Activated naive CD4-positive, alpha-beta T cell treated with anti-CD3 and anti-CD28 coated beads, Interleukin-2, amount 10 ng/mL, durations not matched to agents 7 days and 5 days (primary cell): Measurements from ENCODE around the gene CPEB3.

Experiments
- CTCF ChIA-PET: fragments of 350-600 bp; sonication (Branson Sonifier 250); formaldehyde crosslinking; loops from one replicate; lab custom pipeline; 2021; ENCODE audit warnings: antibody characterized with exemption; lab: Charles Lee
- DNase-seq: peaks from one replicate; pipeline ENCODE4 v3.0.0-alpha.2; 2020
- H3K27ac Mint-ChIP-seq: one replicate; pipeline ENCODE4 v1.8.0; 2021; ENCODE audit warnings: mild to moderate bottlenecking, moderate library complexity, mixed read lengths
- H3K27me3 Mint-ChIP-seq: one replicate; pipeline ENCODE4 v1.8.0; 2021; ENCODE audit warnings: mild to moderate bottlenecking, mixed read lengths
- H3K36me3 Mint-ChIP-seq: one replicate; pipeline ENCODE4 v1.8.0; 2021; ENCODE audit warnings: mixed read lengths
- H3K4me1 Mint-ChIP-seq: one replicate; pipeline ENCODE4 v1.8.0; 2021; ENCODE audit warnings: mixed read lengths
- H3K4me3 Mint-ChIP-seq: one replicate; pipeline ENCODE4 v1.8.0; 2021; ENCODE audit warnings: mild to moderate bottlenecking, moderate library complexity, mixed read lengths
- H3K9me3 Mint-ChIP-seq: one replicate; pipeline ENCODE4 v1.8.0; 2021; ENCODE audit warnings: mixed read lengths

The CPEB3 gene

GRCh38 chr10:92291921-92292845, 1.3 kb upstream of the CPEB3 start:
- peak; percentile 73 for DNase-seq
- H3K36me3 Mint-ChIP-seq, result peaks cover 20% of the 10 kb centered on the region
- H3K9me3 Mint-ChIP-seq, result no peaks in the 10 kb centered on the region
- peak overlapping the region; percentile 83 for H3K27ac Mint-ChIP-seq
- H3K27me3 Mint-ChIP-seq, result peaks cover 4% of the 10 kb centered on the region
- CTCF ChIA-PET, result interaction anchor here (1.0 to 5.9 kb wide), 3 partner anchors 9 to 204 kb away, joined by 4 to 44 read pairs (median 4); no protein-coding TSS in a partner anchor
- H3K4me3 Mint-ChIP-seq, result peak overlapping the region; percentile 95
- peaks cover 30% of the 10 kb centered on the region for H3K4me1 Mint-ChIP-seq

GRCh38 chr10:92291616-92291865, 663 bp upstream of the CPEB3 start:
- H3K27me3 Mint-ChIP-seq, result peaks cover 4% of the 10 kb centered on the region
- H3K27ac Mint-ChIP-seq, result peak overlapping the region; percentile 83

GRCh38 chr10:92290076-92290836, 622 bp downstream of the CPEB3 start:
- Mint-ChIP-seq H3K4me3 (peak overlapping the region; percentile 95), H3K27me3 (peaks cover 4% of the 10 kb centered on the region), H3K9me3 (no peaks in the 10 kb centered on the region), H3K4me1 (peaks cover 34% of the 10 kb centered on the region), H3K36me3 (peaks cover 14% of the 10 kb centered on the region), H3K27ac (peak overlapping the region; percentile 74)
- DNase-seq, result no peak
- CTCF ChIA-PET, result interaction anchor here (0.7 to 5.9 kb wide), 5 partner anchors 9 to 710 kb away, joined by 3 to 44 read pairs (median 5); no protein-coding TSS in a partner anchor

More at GRCh38 chr10:92291616-92291865, 663 bp upstream of the CPEB3 start:
- Mint-ChIP-seq H3K9me3 (no peaks in the 10 kb centered on the region), H3K4me3 (peak overlapping the region; percentile 95), H3K4me1 (peaks cover 30% of the 10 kb centered on the region), H3K36me3 (peaks cover 17% of the 10 kb centered on the region)
- no peak for DNase-seq
- CTCF ChIA-PET, result interaction anchor here (0.8 to 5.9 kb wide), 5 partner anchors 9 to 299 kb away, joined by 3 to 44 read pairs (median 4); no protein-coding TSS in a partner anchor

GRCh38 chr10:92284112-92284704, 6.7 kb downstream of the CPEB3 start:
- DNase-seq, result no peak
- Mint-ChIP-seq H3K36me3 (peaks cover 2% of the 10 kb centered on the region), H3K9me3 (no peaks in the 10 kb centered on the region), H3K27me3 (no peaks in the 10 kb centered on the region), H3K27ac (peak overlapping the region; percentile 70), H3K4me1 (peaks cover 22% of the 10 kb centered on the region), H3K4me3 (no peak overlapping the region)
- CTCF ChIA-PET, result no interaction called here

GRCh38 chr10:92278996-92279696, 11.7 kb downstream of the CPEB3 start:
- CTCF ChIA-PET, result interaction anchor here (0.6 to 2.3 kb wide), 2 partner anchors 11 to 179 kb away, joined by 3 to 5 read pairs; no protein-coding TSS in a partner anchor
- Mint-ChIP-seq H3K27me3 (no peaks in the 10 kb centered on the region), H3K36me3 (peaks cover 2% of the 10 kb centered on the region), H3K27ac (no peak overlapping the region), H3K9me3 (no peaks in the 10 kb centered on the region), H3K4me1 (peaks cover 5% of the 10 kb centered on the region), H3K4me3 (no peak overlapping the region)
- no peak for DNase-seq

GRCh38 chr10:92274071-92274470, 16.8 kb downstream of the CPEB3 start:
- DNase-seq, result no peak
- CTCF ChIA-PET, result no interaction called here
- Mint-ChIP-seq H3K9me3 (no peaks in the 10 kb centered on the region), H3K27ac (no peak overlapping the region), H3K4me1 (no peaks in the 10 kb centered on the region), H3K36me3 (peaks cover 3% of the 10 kb centered on the region), H3K4me3 (no peak overlapping the region), H3K27me3 (no peaks in the 10 kb centered on the region)

- peaks cover 4% of the 10 kb centered on the region for H3K4me1 Mint-ChIP-seq
- H3K9me3 Mint-ChIP-seq, result no peaks in the 10 kb centered on the region
- CTCF ChIA-PET, result no interaction called here
- H3K4me3 Mint-ChIP-seq, result no peak overlapping the region
- no peaks in the 10 kb centered on the region for H3K27me3 Mint-ChIP-seq
- H3K27ac Mint-ChIP-seq, result no peak overlapping the region
- no peak for DNase-seq
- peaks cover 4% of the 10 kb centered on the region for H3K36me3 Mint-ChIP-seq
Observed at GRCh38 chr10:92268748-92269147, 22.1 kb downstream of the CPEB3 start.

- Mint-ChIP-seq H3K27me3 (no peaks in the 10 kb centered on the region), H3K9me3 (no peaks in the 10 kb centered on the region), H3K36me3 (peaks cover 4% of the 10 kb centered on the region), H3K27ac (no peak overlapping the region), H3K4me1 (peaks cover 4% of the 10 kb centered on the region), H3K4me3 (no peak overlapping the region)
- CTCF ChIA-PET, result no interaction called here
- no peak for DNase-seq
Observed at GRCh38 chr10:92267343-92267742, 23.5 kb downstream of the CPEB3 start.

GRCh38 chr10:92265687-92266258, 25.1 kb downstream of the CPEB3 start:
- no peaks in the 10 kb centered on the region for H3K27me3 Mint-ChIP-seq
- peaks cover 4% of the 10 kb centered on the region for H3K4me1 Mint-ChIP-seq
- no peak for DNase-seq
- H3K9me3 Mint-ChIP-seq, result no peaks in the 10 kb centered on the region
- CTCF ChIA-PET, result interaction anchor here (0.7 kb wide), 1 partner anchor 86 kb away, joined by 3 read pairs; no protein-coding TSS in a partner anchor
- peaks cover 4% of the 10 kb centered on the region for H3K36me3 Mint-ChIP-seq
- H3K4me3 Mint-ChIP-seq, result no peak overlapping the region
- H3K27ac Mint-ChIP-seq, result no peak overlapping the region

- Mint-ChIP-seq H3K4me1 (peaks cover 4% of the 10 kb centered on the region), H3K27me3 (no peaks in the 10 kb centered on the region), H3K4me3 (no peak overlapping the region), H3K36me3 (peaks cover 2% of the 10 kb centered on the region), H3K27ac (no peak overlapping the region), H3K9me3 (no peaks in the 10 kb centered on the region)
- CTCF ChIA-PET, result no interaction called here
- DNase-seq, result no peak
Observed at GRCh38 chr10:92264249-92264648, 26.6 kb downstream of the CPEB3 start.

- Mint-ChIP-seq H3K36me3 (peaks cover 2% of the 10 kb centered on the region), H3K27me3 (no peaks in the 10 kb centered on the region), H3K9me3 (no peaks in the 10 kb centered on the region), H3K4me1 (peaks cover 4% of the 10 kb centered on the region), H3K27ac (no peak overlapping the region), H3K4me3 (no peak overlapping the region)
- DNase-seq, result no peak
- CTCF ChIA-PET, result no interaction called here
Observed at GRCh38 chr10:92263396-92263795, 27.5 kb downstream of the CPEB3 start.

GRCh38 chr10:92248566-92248965, 42.3 kb downstream of the CPEB3 start:
- Mint-ChIP-seq H3K9me3 (no peaks in the 10 kb centered on the region), H3K36me3 (no peaks in the 10 kb centered on the region), H3K27me3 (no peaks in the 10 kb centered on the region), H3K4me1 (no peaks in the 10 kb centered on the region), H3K4me3 (no peak overlapping the region), H3K27ac (no peak overlapping the region)
- no peak for DNase-seq
- CTCF ChIA-PET, result no interaction called here

- Mint-ChIP-seq H3K36me3 (peaks cover 3% of the 10 kb centered on the region), H3K4me3 (no peak overlapping the region), H3K4me1 (peaks cover 23% of the 10 kb centered on the region), H3K27ac (no peak overlapping the region), H3K9me3 (no peaks in the 10 kb centered on the region), H3K27me3 (peaks cover 23% of the 10 kb centered on the region)
- DNase-seq, result no peak
- CTCF ChIA-PET, result interaction anchor here (0.6 kb wide), 1 partner anchor 28 kb away, joined by 3 read pairs; no protein-coding TSS in a partner anchor
Observed at GRCh38 chr10:92244796-92245195, 46.1 kb downstream of the CPEB3 start.
